ENCODE data around the gene MITF.
"Not testable (repeated sequence)": the region's sequence is repeated elsewhere in the genome, so short reads cannot be mapped to it uniquely, and the experiment has no call there.

The MITF gene

DNA sequence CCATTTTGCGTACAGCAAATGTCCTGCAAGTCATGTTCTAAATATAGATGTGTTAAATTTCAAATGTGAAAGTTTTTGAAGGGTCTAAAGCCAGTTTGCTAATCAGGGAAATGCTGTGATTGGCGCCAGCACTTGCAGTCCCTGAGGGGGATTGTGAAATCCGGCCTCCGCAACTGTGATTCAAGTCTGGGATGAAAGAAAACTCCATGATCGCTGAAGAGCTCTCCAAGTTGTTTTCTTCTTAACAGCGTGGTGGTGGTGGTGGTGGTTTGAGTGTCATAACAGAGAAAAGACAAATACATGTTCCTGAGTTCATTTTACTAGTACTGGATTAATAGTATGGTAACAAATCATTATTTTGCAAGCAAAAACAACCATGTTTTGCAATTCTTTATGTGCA lies 51.8 kb downstream of the MITF start:
- DNase-seq: no peak

DNA sequence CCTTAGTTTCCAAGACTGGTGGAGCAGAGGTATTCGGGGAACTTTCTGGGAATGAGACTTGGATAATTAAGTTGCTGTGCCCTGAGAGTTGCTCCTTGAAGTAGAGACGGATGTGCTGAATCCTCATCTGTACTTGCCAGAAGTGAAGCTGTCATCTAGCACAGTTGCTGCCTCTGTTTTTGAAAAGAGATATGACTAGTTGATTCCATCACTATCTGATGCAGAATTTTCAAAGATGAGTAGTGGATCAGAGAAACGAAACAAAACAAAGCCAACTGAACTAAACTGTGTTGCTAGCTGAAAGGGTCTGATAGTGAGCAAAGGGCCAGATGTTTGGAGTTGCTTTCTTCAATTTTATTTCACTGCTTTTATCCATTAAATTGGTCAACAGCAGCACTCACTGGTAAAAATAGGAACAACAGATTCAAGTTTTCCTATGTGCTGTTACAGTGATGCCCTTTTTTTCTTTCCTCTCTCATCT lies 52.7 kb downstream of the MITF start:
- no peak for DNase-seq

DNA sequence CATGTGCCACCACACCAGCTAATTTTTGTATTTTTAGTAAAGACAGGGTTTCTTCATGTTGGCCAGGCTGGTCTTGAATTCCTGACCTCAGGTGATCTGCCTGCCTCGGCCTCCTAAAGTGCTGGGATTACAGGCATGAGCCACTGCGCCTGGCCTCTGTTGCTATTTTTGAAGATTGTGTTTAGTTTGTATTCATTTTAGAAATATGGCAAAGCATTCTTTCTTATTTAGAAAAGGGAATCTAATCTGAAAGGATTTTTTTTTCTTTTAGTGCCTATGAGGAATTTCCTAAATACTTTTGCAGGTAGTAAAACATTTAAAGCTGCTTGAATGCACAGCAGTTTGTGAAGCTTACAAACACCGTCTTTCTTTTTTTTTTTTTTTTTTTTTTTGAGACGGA lies 56.9 kb downstream of the MITF start:
- not testable (repeated sequence) for DNase-seq

DNA sequence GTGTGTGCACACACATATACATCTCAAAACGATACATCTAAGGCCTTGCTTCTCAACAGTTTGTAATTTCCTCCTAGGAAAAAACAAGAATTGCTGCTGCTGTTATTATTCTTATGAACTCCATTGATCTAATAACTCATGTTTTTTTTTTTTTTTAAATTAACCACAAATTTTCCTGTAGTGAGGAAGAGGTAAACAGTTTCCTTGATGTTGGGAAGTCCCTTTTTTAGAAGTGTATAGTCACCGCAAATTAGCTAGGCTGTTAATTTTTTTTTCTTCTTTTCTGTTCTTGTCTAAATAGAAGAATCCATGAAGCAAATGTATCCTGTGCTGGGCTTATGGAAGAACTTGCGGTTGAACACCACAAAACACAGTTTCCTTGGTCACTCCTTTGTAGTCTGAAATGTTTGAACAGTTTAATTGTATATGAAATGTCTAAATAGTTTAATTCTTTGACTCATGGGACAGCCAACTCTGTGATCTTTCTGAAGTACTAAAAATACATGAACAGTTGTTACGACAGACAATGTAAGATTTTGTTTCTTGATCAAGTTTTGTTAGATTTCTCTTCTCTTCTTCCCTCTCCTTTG lies 64.5 kb downstream of the MITF start:
- no peak for DNase-seq

DNA sequence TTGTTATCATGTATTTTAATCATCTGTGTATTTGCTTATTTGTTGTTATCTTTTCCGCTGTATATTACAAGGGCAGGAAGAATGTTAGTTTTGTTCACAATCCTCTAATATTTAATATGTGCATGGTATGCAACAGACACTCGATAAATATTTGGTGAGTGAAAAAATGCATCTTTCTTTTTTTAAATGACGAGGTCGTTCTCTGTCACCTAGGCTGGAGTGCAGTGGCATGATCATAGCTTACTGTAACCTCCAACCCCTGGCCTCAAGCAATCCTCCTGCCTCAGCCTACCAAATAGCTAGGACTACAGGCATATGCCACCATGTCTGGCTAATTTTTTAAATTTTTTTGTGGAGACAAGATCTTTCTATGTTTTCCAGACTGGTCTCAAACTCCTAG lies 66.2 kb downstream of the MITF start:
- DNase-seq: no peak

DNA sequence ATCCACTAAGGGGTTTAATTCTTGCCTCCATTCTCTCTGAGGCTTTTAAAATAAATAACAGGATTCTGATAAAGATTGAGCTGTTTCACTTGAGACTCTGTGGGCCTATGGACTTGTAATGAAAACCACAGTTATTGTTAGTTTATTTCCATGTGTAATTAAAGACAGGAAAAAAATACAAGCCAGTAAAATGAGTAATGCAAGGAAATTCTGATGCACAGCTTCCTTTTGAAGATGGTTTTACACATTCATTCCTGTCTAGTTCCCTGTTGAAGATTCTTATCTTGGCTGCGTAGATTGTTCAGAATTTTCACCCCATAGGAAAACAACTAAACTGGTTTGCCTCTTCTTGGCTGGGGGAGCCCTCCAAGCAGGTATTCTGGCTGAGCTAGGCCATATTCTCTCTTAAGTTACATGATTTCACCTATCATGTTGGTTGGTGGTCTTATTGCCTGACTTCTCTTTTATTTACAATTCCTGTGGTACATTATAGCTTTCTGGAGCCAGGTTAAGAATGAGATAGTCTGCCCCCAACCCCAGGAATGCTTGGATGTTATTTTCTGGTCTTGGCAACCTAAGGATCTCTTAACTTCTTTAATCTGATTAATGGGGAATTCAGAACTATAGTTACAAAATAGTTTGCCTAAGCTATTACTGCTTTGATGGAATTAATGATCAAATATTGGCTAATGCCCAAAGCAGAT lies 67.6 kb downstream of the MITF start:
- no peak for DNase-seq

DNA sequence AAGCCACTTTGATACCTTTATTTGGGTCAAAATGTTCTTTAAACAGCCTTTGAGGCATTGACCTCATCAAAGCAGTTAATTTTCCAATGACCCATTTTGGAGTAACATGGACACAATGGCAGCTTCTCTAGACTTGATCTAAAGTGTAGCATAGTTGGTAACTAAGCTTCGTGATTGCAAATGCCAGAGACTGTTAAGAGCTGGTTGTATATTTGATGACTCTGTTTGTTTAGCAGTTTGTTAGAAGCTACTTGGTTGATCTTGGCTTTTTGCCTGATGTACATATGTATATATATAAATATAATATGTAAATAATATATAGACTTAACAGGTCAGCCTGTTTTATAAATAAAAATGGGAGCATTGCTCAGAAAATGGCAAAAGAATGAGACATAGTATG lies 68.4 kb downstream of the MITF start:
- DNase-seq: no peak

DNA sequence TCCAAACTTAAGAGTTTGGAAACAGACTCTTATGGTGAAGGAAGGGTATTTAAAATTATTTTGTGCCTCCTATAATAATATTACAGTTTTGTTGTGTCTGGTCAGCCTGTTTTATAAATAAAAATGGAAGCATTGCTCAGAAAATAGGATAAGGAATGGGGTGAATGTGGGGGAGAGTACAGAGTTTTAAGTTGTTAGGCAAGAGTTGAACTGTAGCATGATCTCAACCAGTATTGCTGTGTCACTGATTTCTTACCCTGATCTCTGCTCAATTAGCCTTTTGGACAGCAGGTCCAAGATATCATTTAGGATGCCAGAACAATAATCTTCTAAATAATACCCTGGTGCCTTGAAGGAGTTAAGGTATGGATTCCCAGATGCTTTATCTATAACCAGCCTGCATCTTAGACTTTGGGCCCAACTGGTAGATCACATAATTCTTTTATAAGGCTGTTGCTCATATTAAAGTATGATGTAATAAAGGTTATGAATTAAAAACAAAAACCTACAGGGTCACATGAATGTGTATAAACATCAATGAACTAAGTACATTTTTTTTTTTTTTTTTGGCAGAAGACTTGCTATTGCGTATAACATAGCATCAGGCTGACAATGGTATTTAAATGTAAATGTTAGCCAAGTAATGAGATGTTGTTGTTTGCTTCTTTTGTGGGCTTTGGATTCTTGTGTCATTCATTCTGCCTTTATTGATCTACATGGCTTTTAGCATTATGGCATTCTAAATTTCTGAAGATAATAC lies 70.0 kb downstream of the MITF start:
- no peak for DNase-seq

DNA sequence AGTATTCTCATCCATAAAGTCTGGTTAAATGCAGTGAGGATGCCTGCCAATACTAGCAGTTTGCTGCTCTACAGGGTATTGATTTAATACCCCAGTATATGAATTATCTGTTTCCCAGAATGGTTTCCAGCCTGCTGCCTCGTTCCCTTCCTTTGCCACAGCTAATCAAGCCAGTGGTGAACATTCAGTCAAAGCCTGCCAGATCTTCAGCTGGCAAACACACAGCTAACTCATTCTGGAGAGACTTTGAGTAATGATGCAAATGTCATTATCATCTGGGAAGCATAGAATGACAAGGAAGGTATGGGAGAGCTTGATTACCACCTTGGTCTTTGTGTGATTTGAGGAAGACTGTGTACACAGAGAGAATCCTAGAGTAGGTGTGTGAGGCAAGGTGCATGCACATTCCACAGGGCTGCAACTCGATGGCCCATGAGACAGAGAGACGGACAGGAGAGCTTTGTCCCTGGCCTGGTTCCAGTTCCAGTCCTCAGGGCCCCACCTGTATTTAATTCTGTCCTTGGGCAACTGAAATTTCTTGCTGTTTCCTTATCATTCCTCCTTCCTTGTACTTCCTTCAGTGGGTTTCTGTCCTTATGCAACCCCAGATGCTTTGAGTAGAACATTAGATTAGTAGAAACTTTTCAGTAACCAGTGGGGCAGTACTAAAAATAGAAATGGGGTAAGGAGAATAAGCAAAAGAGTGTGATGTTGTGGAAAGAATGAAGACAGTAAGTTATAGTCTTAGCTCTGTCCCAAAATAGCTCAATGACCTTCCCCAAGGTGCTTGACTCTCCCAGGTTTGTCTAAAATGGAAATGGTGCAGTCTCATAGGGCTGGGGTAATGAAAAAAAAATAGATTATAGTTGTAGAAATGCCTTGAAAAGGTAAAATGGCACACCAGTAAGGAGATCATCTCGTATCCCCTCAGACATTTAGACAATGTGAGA lies 72.5 kb downstream of the MITF start:
- DNase-seq: no peak

DNA sequence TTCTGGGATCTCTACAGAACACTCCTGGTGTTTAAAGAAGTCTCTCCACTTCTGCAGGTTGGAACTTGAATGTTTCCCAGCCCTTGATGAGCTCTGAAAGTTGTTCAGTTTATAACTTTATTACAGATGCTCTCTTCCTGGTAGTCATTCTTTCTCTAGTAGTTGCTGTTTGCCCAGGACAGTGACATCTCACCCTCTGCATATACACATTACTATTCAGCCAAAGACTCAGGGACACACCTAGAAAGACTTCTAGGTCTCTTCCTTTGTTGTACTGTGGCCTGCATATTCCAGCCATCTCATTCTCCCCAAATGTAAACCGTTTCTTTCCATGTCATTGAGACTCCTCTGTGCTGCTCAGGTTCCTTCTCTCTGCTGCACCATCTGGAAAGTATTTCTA lies 76.7 kb downstream of the MITF start:
- DNase-seq: no peak

DNA sequence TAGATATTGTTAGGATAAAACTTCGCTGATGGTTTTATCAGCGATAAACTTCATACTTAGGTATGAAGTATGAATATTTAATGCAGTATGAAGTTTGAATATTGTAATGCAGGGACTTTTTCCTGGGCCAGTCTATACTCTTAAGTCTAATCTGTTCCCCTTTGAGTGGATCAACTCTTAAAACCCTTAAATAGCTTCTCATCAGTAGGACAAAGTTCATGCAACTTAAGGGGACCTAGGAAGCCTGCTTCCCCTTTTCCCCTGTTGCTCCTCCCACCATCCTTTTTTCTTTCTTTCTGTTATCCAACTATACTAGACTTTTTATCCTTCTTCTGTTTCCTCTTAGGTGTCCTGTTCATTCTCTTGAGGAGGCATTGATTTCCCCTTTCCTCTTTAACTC lies 78.7 kb downstream of the MITF start:
- DNase-seq: no peak

DNA sequence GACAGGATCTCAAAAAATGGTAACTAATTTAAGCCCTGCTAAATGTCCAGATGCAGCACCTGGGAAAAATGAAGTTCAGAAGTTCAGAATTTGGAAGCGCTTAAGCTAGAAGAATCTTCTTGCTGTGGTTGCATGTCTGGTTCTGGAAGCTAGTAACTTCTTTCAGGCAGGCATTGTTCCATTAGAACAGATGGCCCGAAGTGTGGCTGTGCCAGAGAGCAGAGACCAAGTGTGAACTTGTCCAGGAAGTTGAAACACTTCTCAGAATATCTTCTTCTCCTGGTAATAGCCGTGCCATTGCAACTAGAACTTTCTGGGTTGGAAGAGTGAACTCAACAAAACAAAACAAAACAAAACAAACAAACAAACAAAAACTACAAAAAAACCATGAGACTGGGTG lies 80.0 kb downstream of the MITF start:
- no peak for DNase-seq

DNA sequence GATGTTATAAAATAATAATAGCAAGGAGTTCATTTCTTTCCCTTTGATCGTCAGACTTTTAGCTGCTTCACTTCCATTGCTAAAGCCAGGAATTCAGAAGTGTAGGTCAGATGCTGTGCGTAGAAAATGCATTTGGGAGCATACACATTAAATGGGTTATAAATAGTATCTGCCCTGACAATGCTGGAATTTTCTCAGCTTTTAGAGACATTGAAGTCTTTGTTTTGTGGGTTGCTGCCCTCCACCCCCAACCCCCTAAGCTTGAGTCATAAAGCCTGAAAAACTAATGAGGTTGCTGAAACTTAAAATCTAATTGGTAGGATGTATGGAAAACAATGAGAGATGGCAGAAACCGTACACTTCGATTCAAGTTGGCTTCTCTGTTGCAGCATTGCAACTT lies 81.9 kb downstream of the MITF start:
- DNase-seq: no peak

DNA sequence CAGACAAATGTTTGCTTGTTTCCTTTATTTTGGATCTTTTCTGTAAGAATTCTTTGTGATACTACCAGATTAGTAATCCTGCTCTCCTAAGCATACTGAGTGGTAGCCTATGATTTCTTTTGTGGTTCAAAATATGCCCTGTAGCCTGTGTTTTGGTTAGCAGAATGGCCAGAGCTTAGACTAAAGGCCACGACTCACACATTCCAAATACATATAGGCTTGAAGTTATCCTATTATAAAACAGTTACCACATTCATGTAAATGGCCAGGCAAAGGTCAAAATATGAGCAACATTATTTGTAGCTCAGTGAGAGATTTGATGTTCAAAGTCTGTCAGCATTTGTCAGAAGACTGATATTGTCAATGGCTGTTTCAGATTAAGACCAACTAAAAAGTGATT lies 84.5 kb downstream of the MITF start:
- DNase-seq: no peak

DNA sequence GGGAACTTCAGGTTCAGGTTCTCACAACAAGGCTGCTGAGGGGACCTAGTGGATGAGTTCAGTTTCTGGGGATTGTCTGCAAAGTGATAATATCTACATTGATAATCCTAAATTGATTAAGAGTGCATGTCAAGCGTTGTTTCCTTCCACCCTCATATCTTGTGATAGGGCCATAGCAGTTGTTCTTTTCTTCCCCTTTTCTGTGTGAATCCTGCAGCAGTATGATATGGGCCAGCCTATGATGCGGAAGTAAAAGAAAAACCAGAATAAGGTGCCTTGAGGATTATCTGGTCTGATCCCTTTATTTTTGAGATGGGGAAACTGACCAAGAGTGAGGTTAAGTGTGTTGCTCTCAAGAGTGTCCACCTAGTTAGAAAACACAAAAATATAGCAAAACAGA lies 86.2 kb downstream of the MITF start:
- DNase-seq: no peak

DNA sequence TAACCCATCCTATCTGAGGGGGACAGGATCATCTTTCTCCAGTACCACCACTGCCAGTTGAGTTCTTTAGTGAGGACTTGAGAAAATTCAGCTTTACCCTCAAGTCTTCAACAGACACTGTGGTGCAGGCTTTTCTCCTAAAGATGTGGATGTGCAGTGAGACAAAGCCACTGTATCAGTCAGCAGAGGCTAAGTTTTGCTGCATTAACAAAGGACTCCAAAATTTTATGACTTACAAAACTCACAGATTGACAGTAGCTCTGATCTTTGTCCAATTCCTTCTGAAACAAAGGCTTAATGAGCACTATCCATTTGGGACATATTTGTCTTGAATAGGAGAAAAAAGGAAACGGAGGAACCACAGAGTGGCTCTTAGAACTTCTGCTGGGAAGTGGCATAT lies 87.9 kb downstream of the MITF start:
- no peak for DNase-seq

DNA sequence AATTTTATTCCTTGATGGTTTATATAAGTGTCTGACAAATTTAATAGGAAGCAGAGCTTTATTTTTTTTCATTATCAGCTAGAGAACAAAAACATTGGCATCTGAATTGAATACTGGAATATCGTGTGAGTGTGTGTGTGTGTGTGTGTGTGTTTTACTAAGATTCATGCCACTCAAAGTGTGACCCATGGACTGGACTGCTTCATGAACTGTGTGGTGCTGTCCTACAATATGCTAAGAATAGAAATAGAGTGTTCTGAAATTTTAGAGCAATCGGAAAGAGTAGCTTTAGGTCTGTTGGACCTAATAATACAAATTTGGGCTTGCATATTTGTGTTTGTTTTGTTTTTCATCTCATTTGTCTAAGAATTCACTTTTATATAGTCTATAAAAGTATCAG lies 89.6 kb downstream of the MITF start:
- DNase-seq: no peak

DNA sequence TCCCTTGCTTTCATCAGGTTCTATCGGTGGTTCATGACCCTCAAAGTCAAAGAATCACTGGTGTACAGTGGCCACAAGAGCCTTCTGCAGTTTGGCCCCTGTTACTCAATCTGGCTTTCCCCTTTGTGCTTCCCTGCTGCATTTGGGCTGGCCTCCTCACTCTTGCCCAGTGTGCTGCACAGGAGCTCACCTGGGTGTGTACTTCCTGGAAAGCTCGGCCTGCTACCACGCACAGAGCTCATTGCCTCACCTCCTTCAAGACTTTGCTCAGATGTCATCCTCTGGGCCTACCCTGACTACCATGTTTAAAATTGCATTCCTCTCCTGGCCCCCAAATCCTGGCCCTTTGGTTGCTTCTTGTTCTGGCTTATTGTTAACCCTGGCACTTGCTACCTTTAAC lies 90.9 kb downstream of the MITF start:
- DNase-seq: no peak

DNA sequence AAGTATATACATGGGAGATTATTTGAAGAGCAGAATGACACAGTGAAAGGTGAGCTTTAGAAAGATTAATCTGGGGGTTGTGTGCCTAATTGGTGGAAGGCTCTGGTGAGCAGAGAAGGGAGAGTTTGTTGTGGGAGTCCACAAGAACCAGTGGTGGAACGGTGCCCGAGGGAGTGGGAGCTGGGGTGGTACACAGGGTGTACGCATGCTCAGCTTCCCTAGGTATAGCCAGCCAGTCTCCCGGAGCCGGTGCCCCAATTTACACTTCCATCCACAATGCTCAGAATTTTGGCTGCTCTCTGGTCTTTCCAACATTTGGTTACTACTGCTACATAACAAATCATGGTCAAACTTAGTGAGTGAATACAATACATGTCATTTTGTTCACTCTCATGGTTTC lies 92.5 kb downstream of the MITF start:
- no peak for DNase-seq

DNA sequence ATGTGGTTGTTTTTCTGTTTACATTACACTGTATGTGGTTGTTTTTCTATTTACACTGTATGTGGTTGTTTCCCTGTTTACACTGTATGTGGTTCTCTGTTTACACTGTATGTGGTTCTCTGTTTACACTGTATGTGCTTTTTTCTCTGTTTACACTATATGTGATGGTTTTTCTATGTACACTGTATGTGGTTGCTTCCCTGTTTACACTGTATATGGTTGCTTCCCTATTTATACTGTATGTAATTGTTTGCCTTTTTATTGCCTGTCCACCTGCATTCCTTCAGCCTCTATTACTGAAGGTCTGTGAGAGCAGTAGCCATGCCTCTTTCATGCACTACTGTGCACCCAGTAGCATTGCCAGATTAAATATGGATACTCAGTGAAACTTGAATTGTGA lies 94.3 kb downstream of the MITF start:
- no peak for DNase-seq

DNA sequence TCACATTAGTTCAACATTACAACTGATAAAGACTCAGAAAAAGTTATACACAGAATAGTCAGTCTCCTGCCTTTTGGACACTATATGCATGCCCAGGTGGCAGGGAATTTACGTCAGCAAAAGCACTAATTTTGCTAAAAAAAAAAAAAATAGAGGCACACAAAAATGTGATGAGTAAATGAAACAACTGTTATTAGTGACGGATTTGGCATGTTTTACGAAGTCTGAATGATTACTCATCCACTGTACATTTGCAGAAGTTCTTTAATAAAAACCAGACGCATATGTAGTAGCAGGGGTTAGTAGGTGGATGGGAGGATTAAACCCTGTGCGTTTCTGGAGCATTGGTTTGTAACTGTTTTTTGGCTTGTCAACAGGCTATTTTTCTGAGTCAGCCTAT lies 99.0 kb downstream of the MITF start:
- DNase-seq: no peak

DNA sequence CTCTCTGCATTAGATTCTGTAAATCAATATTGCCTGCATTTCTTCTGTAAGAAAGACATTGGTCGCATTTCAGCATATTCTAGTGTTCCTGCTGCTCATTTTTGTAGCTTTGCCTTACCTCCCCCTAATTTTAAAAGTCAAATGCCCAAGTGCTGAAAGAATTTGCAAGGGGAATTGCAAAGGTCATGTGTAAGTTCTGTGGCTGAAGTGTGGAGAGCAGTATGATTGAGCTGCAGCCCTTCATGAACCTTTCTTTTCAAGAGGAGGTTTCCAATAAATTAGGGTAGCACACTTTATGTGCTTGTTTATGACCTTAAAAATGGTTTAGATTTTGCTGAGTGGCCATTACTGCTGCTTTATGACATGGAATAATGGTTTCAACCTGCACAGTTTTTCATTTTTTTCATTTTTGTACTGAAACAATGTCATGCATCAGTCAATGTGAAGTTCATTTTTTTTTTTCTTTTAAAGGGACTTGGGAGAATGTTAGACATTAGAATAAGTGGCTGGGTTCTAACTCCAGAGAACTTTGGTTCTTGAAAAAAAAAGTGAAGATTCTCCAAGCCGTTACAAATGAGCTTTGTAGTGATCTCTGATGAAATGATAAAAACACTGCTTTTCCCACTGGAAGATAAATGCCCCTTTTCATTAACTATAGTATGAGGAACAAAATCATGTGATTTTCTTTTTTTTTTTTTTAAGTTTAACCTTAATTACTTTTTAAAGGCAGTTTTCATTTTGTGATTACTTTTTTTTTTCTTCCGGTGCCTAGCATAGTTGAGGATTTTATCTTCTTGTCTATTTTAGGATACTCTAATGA lies 99.6 kb downstream of the MITF start:
- DNase-seq: no peak
